ENCODE measurements around the gene KCTD18. TPM values are rescaled to one million over a fixed set of nuclear protein-coding genes. Genes with fewer than 3 reads are reported as not detected.

The KCTD18 gene
- total RNA-seq, 2 donors from 2014 or later: 10.5 to 42.3 TPM

GRCh38 chr2:200483729-200484198 is 26.1 kb downstream of the KCTD18 start:
- peaks cover 24% of the 10 kb centered on the region for H3K4me1 ChIP-seq
- WGBS, 2 donors: 16 to 23% methylated on average over 4 of the region's 4 CpGs
- DNase-seq: peak; percentile 73 to 85 (median 76)
- intact Hi-C loops (cut with DNase I): no loop called here
- peak; percentile 72 for ATAC-seq
- no peaks in the 10 kb centered on the region for H3K27me3 ChIP-seq
- H3K4me3 ChIP-seq: no peak overlapping the region
- TF ChIP-seq, protein P1, sequence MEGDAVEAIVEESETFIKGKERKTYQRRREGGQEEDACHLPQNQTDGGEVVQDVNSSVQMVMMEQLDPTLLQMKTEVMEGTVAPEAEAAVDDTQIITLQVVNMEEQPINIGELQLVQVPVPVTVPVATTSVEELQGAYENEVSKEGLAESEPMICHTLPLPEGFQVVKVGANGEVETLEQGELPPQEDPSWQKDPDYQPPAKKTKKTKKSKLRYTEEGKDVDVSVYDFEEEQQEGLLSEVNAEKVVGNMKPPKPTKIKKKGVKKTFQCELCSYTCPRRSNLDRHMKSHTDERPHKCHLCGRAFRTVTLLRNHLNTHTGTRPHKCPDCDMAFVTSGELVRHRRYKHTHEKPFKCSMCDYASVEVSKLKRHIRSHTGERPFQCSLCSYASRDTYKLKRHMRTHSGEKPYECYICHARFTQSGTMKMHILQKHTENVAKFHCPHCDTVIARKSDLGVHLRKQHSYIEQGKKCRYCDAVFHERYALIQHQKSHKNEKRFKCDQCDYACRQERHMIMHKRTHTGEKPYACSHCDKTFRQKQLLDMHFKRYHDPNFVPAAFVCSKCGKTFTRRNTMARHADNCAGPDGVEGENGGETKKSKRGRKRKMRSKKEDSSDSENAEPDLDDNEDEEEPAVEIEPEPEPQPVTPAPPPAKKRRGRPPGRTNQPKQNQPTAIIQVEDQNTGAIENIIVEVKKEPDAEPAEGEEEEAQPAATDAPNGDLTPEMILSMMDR (IDR thresholded peaks at IDR 0.05): peak; percentile 48 to 75 (median 60)
- no peak for TF ChIP-seq POLR2A (IDR thresholded peaks at IDR 0.05)
- H3K9me3 ChIP-seq: no peaks in the 10 kb centered on the region
- H3K36me3 ChIP-seq (replicated peaks in 1 of 2; ENCODE audit: insufficient read depth in 1 of 2, low read depth in 2 of 2): no peaks in the 10 kb centered on the region
- peak overlapping the region in 2 of 4 donors; percentile 17 to 32 for H3K27ac ChIP-seq

GRCh38 chr2:200482194-200482593 is 27.7 kb downstream of the KCTD18 start:
- peak in 2 of 4 donors; percentile 34 to 51 for DNase-seq
- H3K4me3 ChIP-seq: no peak overlapping the region
- peak overlapping the region in 1 of 4 donors; percentile 47 for H3K27ac ChIP-seq
- peaks cover 0 to 2% of the 10 kb centered on the region in 2 donors for H3K36me3 ChIP-seq (replicated peaks in 1 of 2; ENCODE audit: insufficient read depth in 1 of 2, low read depth in 2 of 2)
- H3K9me3 ChIP-seq: no peaks in the 10 kb centered on the region
- peak; percentile 38 for ATAC-seq
- no peaks in the 10 kb centered on the region for H3K27me3 ChIP-seq
- intact Hi-C loops (cut with DNase I): no loop called here
- no peak for TF ChIP-seq POLR2A (IDR thresholded peaks at IDR 0.05)
- TF ChIP-seq, protein P1 (IDR thresholded peaks at IDR 0.05): no peak
- peaks cover 24% of the 10 kb centered on the region for H3K4me1 ChIP-seq

GRCh38 chr2:200479692-200480265 is 30.1 kb downstream of the KCTD18 start:
- WGBS, 2 donors: 55 to 71% methylated on average over 8 of the region's 8 CpGs
- H3K27me3 ChIP-seq: no peaks in the 10 kb centered on the region
- peaks cover 24% of the 10 kb centered on the region for H3K4me1 ChIP-seq
- no peak for ATAC-seq
- intact Hi-C loops (cut with DNase I): loop anchor here (5.0 kb wide), 1 partner anchor 497 kb away; no protein-coding TSS in a partner anchor
- TF ChIP-seq, protein P1 (IDR thresholded peaks at IDR 0.05): no peak
- no peak for TF ChIP-seq POLR2A (IDR thresholded peaks at IDR 0.05)
- H3K4me3 ChIP-seq: no peak overlapping the region
- H3K9me3 ChIP-seq: no peaks in the 10 kb centered on the region
- peaks cover 0 to 3% of the 10 kb centered on the region in 2 donors for H3K36me3 ChIP-seq (replicated peaks in 1 of 2; ENCODE audit: insufficient read depth in 1 of 2, low read depth in 2 of 2)
- no peak for DNase-seq
- H3K27ac ChIP-seq: no peak overlapping the region

DNA sequence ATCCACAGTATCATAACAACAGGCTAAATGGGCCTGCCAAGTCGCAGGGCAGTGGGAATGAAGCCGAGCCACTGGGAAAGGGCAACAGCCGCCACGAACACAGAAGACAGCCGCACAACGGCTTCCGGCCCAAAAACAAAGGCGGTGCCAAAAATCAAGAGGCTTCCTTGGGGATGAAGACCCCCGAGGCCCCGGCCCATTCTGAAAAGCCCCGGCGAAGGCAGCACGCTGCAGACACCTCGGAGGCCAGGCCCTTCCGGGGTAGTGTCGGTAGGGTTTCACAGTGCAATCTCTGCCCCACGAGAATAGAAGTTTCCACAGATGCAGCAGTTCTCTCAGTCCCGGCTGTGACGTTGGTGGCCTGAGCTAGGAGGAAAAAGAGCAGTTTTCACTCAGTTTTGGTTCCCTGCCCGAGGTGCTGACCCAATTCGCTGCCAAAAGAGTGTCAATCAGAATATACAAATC is 32.2 kb downstream of the KCTD18 start:
- intact Hi-C loops (cut with DNase I): loop anchor here (5.0 kb wide), 1 partner anchor 495 kb away; no protein-coding TSS in a partner anchor
- Histone ChIP-seq H3K27ac (peak overlapping the region in 1 of 4 donors; percentile 28), H3K4me3 (no peak overlapping the region), H3K36me3 (replicated peaks in 1 of 2; ENCODE audit: insufficient read depth in 1 of 2, low read depth in 2 of 2) (peaks cover 0 to 7% of the 10 kb centered on the region in 2 donors), H3K4me1 (peaks cover 11% of the 10 kb centered on the region), H3K9me3 (no peaks in the 10 kb centered on the region), H3K27me3 (no peaks in the 10 kb centered on the region)
- peak in 3 of 4 donors; percentile 26 to 39 (median 29) for DNase-seq
- ATAC-seq: peak; percentile 20
- 82 to 86% methylated on average over 21 of the region's 21 CpGs for WGBS, 2 donors
- TF ChIP-seq POLR2A (IDR thresholded peaks at IDR 0.05): no peak
- TF ChIP-seq, protein P1 (IDR thresholded peaks at IDR 0.05): no peak
